Esophagus (tissue), 2 donors: ENCODE measurements around the gene AUTS2. TPM values are rescaled to one million over a fixed set of nuclear protein-coding genes. Genes with fewer than 3 reads are reported as not detected.
A peak's percentile ranks its signal among the peaks of the same experiment; 100 is the strongest.

Experiments
- H3K27ac ChIP-seq, 2 donors: one replicate each; pipeline ENCODE4 v1.5.1; 2013; ENCODE audit warnings: low read depth in 2 of 2, mild to moderate bottlenecking in 2 of 2, inconsistent platforms in 1 of 2, low read length in 1 of 2, moderate library complexity in 1 of 2
- H3K27me3 ChIP-seq, 2 donors: one replicate each; pipeline ENCODE4 v1.6.1; 2013; ENCODE audit warnings: low read length in 2 of 2, control low read depth in 1 of 2, mild to moderate bottlenecking in 1 of 2; ENCODE audit not compliant: insufficient read depth in 2 of 2, control insufficient read depth in 1 of 2
- H3K36me3 ChIP-seq, 2 donors: one replicate each; pipeline ENCODE4 v1.6.1; 2013; ENCODE audit warnings: low read length in 1 of 2; ENCODE audit not compliant: control insufficient read depth in 2 of 2, insufficient read depth in 2 of 2
- H3K4me1 ChIP-seq, 2 donors: one replicate each; pipeline ENCODE4 v1.6.1; 2013; ENCODE audit warnings: low read length in 1 of 2; ENCODE audit not compliant: control insufficient read depth in 2 of 2, insufficient read depth in 2 of 2
- H3K4me3 ChIP-seq, 2 donors: one replicate each; pipeline ENCODE4 v1.5.1; 2013; ENCODE audit warnings: low read length in 2 of 2, mild to moderate bottlenecking in 2 of 2, low read depth in 1 of 2, moderate library complexity in 1 of 2
- H3K9me3 ChIP-seq, 2 donors: one replicate each; pipeline ENCODE4 v1.6.1; 2013; ENCODE audit warnings: mild to moderate bottlenecking in 2 of 2, low read depth in 1 of 2, low read length in 1 of 2, moderate library complexity in 1 of 2; ENCODE audit not compliant: control insufficient read depth in 2 of 2, insufficient read depth in 1 of 2
- WGBS, 2 donors: extraction: QIAGEN DNeasy Blood & Tissue Kit; methylation state at CpG; one replicate each; pipeline ENCODE4 v1.1.7; 2013; 5-methylcytosine and 5-hydroxymethylcytosine counted together
- polyA plus RNA-seq, 2 donors: library from polyadenylated mRNA; stranded (reverse); fragments of 200-250 nt; gene quantifications; one replicate each; pipeline ENCODE4 v1.2.3, GENCODE V29; 2013
- donor health status: healthy with polysubstance abuse.
- donor health status: Bipolar disorder and iron deficiency.

The AUTS2 gene
- polyA plus RNA-seq, 2 donors = 8.3 to 15.6 TPM

DNA sequence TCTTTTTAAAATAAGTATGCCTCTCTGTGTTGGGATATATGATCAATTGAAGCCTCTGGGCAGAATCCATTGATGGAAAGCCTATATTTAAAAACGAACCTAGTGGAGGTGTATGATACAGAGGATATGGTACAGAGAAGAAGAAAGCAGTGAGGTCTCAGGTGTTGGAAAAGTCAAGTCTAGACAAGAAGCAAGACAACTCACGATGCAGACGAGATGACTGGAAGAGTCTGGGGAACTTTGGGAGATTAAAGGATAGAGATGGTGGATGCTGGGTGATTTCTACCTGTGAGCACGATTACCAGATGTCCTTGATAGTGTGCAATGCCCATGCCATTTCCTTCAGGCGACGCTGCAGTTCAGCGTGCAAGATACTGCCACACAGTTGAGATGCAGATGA lies 1009.0 kb downstream of the AUTS2 start:
- Histone ChIP-seq H3K9me3 (peaks cover 0 to 2% of the 10 kb centered on the region in 2 donors), H3K27me3 (no peaks in the 10 kb centered on the region), H3K27ac (no peak overlapping the region), H3K4me3 (no peak overlapping the region), H3K36me3 (peaks cover 0 to 2% of the 10 kb centered on the region in 2 donors), H3K4me1 (no peaks in the 10 kb centered on the region)
- 73 to 74% methylated on average over 7 of the region's 7 CpGs for WGBS, 2 donors

- no peaks in the 10 kb centered on the region for H3K27me3 ChIP-seq
- H3K4me3 ChIP-seq = no peak overlapping the region
- 92 to 96% methylated on average over 1 of the region's 1 CpG for whole genome bisulfite sequencing, 2 donors
- H3K4me1 ChIP-seq = no peaks in the 10 kb centered on the region
- H3K36me3 ChIP-seq = peaks cover 0 to 3% of the 10 kb centered on the region in 2 donors
- peaks cover 0 to 2% of the 10 kb centered on the region in 2 donors for H3K9me3 ChIP-seq
- no peak overlapping the region for H3K27ac ChIP-seq
These were observed 1009.5 kb downstream of the AUTS2 start for GRCh38 chr7:70607759-70608158.

- H3K27ac ChIP-seq = no peak overlapping the region
- no peaks in the 10 kb centered on the region for H3K27me3 ChIP-seq
- no peak overlapping the region for H3K4me3 ChIP-seq
- peaks cover 0 to 2% of the 10 kb centered on the region in 2 donors for H3K9me3 ChIP-seq
- no peaks in the 10 kb centered on the region for H3K4me1 ChIP-seq
- WGBS, 2 donors = 62 to 78% methylated on average over 3 of the region's 3 CpGs
- peaks cover 0 to 3% of the 10 kb centered on the region in 2 donors for H3K36me3 ChIP-seq
These were observed 1010.0 kb downstream of the AUTS2 start for GRCh38 chr7:70608229-70608628.

GRCh38 chr7:70612811-70613210 lies 1014.5 kb downstream of the AUTS2 start:
- H3K4me1 ChIP-seq = peaks cover 0 to 6% of the 10 kb centered on the region in 2 donors
- no peaks in the 10 kb centered on the region for H3K9me3 ChIP-seq
- peaks cover 0 to 3% of the 10 kb centered on the region in 2 donors for H3K36me3 ChIP-seq
- H3K27ac ChIP-seq = no peak overlapping the region
- H3K27me3 ChIP-seq = no peaks in the 10 kb centered on the region
- 96 to 98% methylated on average over 5 of the region's 5 CpGs for WGBS, 2 donors
- H3K4me3 ChIP-seq = no peak overlapping the region

DNA sequence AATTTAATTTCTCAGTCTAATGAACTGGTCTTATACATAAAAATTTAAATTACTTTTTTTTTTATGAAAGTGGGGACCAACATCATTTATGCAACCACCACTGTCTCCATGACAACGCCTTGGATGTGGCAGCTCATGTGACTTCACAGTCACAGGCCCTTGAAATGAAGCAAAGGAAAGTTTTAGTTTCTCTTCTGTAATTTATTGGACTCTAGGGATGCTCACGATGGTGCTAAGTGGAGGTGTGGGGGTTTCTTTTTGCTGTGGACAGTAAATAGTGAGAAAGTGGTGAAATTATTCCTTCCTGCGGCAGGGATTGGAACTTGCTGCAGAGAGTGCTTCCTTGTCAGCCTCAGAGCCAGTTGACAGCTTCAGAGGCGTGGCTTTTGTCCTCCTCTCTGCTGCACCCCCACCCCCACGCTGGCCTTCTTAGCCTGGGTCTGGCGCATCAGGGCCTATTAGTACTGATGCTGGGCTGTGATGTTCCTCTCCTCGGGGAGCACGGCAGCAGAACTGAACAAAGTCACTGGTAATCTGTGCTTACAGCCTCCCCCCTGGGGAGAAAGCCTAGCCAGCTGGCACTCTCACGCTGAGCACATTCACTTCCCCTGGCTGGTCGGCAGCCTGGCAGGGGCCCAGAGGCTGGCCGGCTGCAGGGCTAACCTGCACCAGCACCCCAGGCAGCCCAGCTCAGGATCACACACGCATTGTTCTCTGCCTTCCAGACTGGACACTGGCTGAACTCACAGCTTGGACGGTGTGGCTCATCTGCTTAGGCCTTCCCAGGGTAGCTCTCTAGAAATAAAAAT lies 1016.2 kb downstream of the AUTS2 start:
- H3K4me1 ChIP-seq = peaks cover 0 to 6% of the 10 kb centered on the region in 2 donors
- peak overlapping the region; percentile 37 to 76 for H3K27ac ChIP-seq
- H3K9me3 ChIP-seq = no peaks in the 10 kb centered on the region
- WGBS, 2 donors = 22 to 31% methylated on average over 13 of the region's 13 CpGs
- H3K27me3 ChIP-seq = no peaks in the 10 kb centered on the region
- H3K4me3 ChIP-seq = no peak overlapping the region
- H3K36me3 ChIP-seq = peaks cover 0 to 3% of the 10 kb centered on the region in 2 donors

DNA sequence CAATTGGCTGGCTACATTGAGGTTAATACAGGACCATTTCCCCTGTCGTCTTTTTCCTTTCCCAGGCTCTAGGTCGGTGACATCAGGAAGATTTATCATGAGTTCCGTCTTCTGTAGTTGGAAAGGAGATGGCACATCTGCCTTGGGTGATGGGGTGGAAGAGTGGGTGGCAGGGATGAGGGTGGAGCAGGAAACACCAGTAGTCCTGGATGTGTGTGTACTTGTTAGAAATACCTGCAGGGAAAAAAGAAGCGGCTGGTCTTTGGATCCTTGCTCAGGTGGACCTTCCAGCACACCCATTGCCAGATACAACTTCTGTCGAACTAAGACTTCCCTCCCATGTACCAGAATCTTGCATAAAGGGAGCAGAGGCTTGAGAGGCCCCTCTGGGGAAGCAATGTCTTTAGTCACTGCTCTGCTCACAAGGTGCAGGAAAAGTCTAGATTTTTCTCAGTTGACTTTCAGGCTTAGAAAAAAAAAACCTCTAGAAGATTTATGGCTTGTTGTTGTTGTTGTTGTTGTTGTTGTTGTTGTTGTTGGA lies 1016.9 kb downstream of the AUTS2 start:
- 29 to 50% methylated on average over 5 of the region's 5 CpGs for WGBS, 2 donors
- Histone ChIP-seq H3K27ac (peak overlapping the region; percentile 37 to 76), H3K9me3 (no peaks in the 10 kb centered on the region)

DNA sequence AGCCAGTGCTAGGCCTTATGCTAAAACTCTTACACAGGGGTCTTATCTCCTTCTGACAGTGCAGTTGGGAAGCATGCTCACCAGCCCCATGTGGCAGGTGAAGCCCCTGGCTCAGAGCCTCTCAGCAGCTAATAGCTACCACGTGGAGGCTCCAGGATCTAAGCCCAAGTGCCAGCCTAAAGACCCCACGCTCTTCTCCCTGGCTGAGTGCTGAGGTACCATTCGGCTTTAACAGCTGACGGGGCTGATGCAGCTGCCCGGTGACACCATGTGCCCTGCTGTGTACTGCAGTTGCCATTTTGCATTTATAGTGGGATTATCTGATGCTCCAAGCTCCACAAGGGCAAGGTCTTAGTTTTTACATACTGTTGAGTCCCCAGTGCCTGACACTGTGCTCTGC lies 1017.9 kb downstream of the AUTS2 start:
- 87 to 88% methylated on average over 5 of the region's 5 CpGs for WGBS, 2 donors
- Histone ChIP-seq H3K4me1 (peaks cover 2 to 6% of the 10 kb centered on the region in 2 donors), H3K27me3 (no peaks in the 10 kb centered on the region), H3K27ac (no peak overlapping the region), H3K9me3 (no peaks in the 10 kb centered on the region), H3K4me3 (no peak overlapping the region), H3K36me3 (peaks cover 0 to 3% of the 10 kb centered on the region in 2 donors)

More for the DNA sequence above, 1016.9 kb downstream of the AUTS2 start:
- Histone ChIP-seq H3K27me3 (no peaks in the 10 kb centered on the region), H3K36me3 (peaks cover 0 to 3% of the 10 kb centered on the region in 2 donors), H3K4me3 (no peak overlapping the region), H3K4me1 (peaks cover 2 to 6% of the 10 kb centered on the region in 2 donors)

DNA sequence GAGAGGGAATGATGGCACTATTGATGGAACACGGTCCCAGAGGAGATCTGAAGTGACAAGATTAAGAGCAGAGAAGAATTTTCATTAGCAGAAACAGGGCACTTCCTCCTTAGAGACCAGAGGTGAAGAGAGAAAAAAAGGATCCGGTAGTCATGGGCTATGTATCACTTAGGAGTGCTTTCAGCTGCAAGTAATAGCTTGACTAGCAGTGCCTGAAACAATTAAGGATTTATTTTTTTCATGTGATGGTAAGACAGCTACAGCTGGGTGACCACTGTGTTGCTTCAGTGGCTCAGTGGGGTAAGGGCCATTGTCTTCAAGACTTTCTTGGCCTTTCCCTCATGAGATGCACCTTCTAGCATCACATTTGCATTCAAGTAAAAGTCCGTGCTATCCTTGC lies 1018.5 kb downstream of the AUTS2 start:
- H3K9me3 ChIP-seq = no peaks in the 10 kb centered on the region
- H3K4me3 ChIP-seq = no peak overlapping the region
- 89 to 93% methylated on average over 3 of the region's 3 CpGs for WGBS, 2 donors
- H3K27me3 ChIP-seq = no peaks in the 10 kb centered on the region
- H3K4me1 ChIP-seq = peaks cover 2 to 6% of the 10 kb centered on the region in 2 donors
- H3K36me3 ChIP-seq = peaks cover 0 to 3% of the 10 kb centered on the region in 2 donors
- H3K27ac ChIP-seq = no peak overlapping the region

DNA sequence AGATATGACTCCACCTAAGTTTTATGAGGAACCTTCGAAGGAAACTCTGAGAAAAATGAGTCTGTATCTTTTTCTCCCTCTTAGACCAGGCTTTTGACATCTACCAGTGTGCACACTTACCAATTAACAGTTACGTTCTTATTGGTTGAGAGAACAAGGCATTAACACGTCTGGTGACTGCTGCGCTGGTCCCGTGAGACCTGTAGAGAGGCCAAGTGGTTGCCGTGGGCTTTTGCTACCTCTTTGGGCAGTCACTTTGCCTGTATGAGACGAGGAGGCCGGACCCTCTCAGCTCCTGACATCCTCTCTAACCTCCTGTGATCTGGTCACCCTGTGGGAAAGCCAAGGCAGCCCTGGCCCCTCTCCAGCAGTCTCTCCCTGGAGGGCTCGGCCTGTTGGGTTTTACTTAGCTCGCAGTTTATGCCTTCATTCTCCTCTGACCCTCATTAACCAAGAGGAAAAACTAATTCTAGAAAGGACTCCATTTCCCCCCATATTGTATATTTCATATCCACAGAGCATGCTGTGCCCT lies 1019.8 kb downstream of the AUTS2 start:
- peaks cover 2 to 9% of the 10 kb centered on the region in 2 donors for H3K4me1 ChIP-seq

More for the DNA sequence above, 1019.8 kb downstream of the AUTS2 start:
- Histone ChIP-seq H3K9me3 (no peaks in the 10 kb centered on the region), H3K4me3 (no peak overlapping the region), H3K27me3 (no peaks in the 10 kb centered on the region), H3K27ac (no peak overlapping the region), H3K36me3 (no peaks in the 10 kb centered on the region)
- 80 to 85% methylated on average over 10 of the region's 10 CpGs for WGBS, 2 donors
